ENCODE results near the gene KIAA0753. TPM values are rescaled to one million over a fixed set of nuclear protein-coding genes. Genes with fewer than 3 reads are reported as not detected.
A peak's percentile ranks its signal among the peaks of the same experiment; 100 is the strongest.
"Not testable (repeated sequence)": the region's sequence is repeated elsewhere in the genome, so short reads cannot be mapped to it uniquely, and the experiment has no call there.

KIAA0753 gene
- polyA plus RNA-seq, 1 donor, result 15.9 TPM

GRCh38 chr17:6658411-6658810 is 17.9 kb upstream of the KIAA0753 start:
- not testable (repeated sequence) for DNase-seq; H3K9me3 ChIP-seq (ENCODE audit: control insufficient read depth, low read depth, low read length); H3K4me3 ChIP-seq (ENCODE audit: low read length); H3K36me3 ChIP-seq (ENCODE audit: control insufficient read depth, insufficient read depth, low read length); H3K27ac ChIP-seq (ENCODE audit: low read length)
- Histone ChIP-seq H3K27me3 (ENCODE audit: control insufficient read depth, insufficient read depth, low read length) (peaks cover 30% of the 10 kb centered on the region), H3K4me1 (ENCODE audit: control insufficient read depth, insufficient read depth, low read length) (peaks cover 23% of the 10 kb centered on the region)
- no CpG with 5 or more reads among the region's 5 CpGs for WGBS (ENCODE audit: insufficient coverage, low lambda C conversion rate)

GRCh38 chr17:6657633-6658287 is 17.2 kb upstream of the KIAA0753 start:
- H3K4me1 ChIP-seq (ENCODE audit: control insufficient read depth, insufficient read depth, low read length), result peaks cover 23% of the 10 kb centered on the region
- no peak for DNase-seq
- H3K9me3 ChIP-seq (ENCODE audit: control insufficient read depth, low read depth, low read length), result no peaks in the 10 kb centered on the region
- H3K27me3 ChIP-seq (ENCODE audit: control insufficient read depth, insufficient read depth, low read length), result peaks cover 30% of the 10 kb centered on the region
- no CpG with 5 or more reads among the region's 18 CpGs for WGBS (ENCODE audit: insufficient coverage, low lambda C conversion rate)
- H3K27ac ChIP-seq (ENCODE audit: low read length), result no peak overlapping the region
- no peak overlapping the region for H3K4me3 ChIP-seq (ENCODE audit: low read length)
- H3K36me3 ChIP-seq (ENCODE audit: control insufficient read depth, insufficient read depth, low read length), result no peaks in the 10 kb centered on the region

GRCh38 chr17:6656797-6657632 is 16.5 kb upstream of the KIAA0753 start:
- no CpG with 5 or more reads among the region's 55 CpGs for WGBS (ENCODE audit: insufficient coverage, low lambda C conversion rate)
- H3K9me3 ChIP-seq (ENCODE audit: control insufficient read depth, low read depth, low read length); H3K27ac ChIP-seq (ENCODE audit: low read length); H3K36me3 ChIP-seq (ENCODE audit: control insufficient read depth, insufficient read depth, low read length): not testable (repeated sequence)
- DNase-seq, result peak in 1 of 2 donors; percentile 42
- Histone ChIP-seq H3K4me3 (ENCODE audit: low read length) (peak overlapping the region; percentile 24), H3K27me3 (ENCODE audit: control insufficient read depth, insufficient read depth, low read length) (peaks cover 33% of the 10 kb centered on the region), H3K4me1 (ENCODE audit: control insufficient read depth, insufficient read depth, low read length) (peaks cover 28% of the 10 kb centered on the region)

DNA sequence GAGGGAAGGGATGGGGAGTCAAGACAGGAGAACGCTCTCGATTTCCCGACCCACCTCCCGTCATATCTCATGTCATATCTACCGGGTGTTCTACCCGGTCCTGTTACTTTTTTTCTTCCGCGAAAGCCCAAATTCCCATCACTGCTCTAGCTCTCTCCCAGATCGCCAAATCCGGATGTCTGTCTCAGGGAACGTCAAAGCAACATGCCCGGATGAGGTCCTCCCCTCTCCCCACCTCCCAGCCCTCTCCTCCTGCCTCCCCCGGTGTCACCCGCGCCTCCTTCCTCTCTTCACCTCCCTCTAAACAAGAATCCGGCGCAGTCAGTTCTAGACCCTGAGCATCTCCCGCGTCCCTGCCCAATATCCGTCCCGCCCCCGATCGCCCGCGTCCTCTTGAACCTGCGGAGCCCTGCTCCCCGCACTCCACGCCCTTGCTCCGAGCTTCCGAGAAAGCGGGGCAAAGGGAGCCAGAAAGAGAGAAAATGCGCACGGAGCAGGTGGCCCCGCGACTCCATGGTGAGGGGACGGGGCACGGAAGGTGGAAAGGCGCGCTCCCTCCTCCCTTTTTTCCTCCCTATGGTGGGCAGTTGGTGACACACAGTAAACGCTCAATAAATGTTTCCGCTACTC is 15.3 kb upstream of the KIAA0753 start:
- Histone ChIP-seq H3K27me3 (ENCODE audit: control insufficient read depth, insufficient read depth, low read length) (peaks cover 33% of the 10 kb centered on the region), H3K4me1 (ENCODE audit: control insufficient read depth, insufficient read depth, low read length) (peaks cover 21% of the 10 kb centered on the region)
- not testable (repeated sequence) for H3K36me3 ChIP-seq (ENCODE audit: control insufficient read depth, insufficient read depth, low read length); H3K9me3 ChIP-seq (ENCODE audit: control insufficient read depth, low read depth, low read length); H3K4me3 ChIP-seq (ENCODE audit: low read length); DNase-seq; H3K27ac ChIP-seq (ENCODE audit: low read length)
- WGBS (ENCODE audit: insufficient coverage, low lambda C conversion rate), result no CpG with 5 or more reads among the region's 41 CpGs

GRCh38 chr17:6654841-6655731 is 14.6 kb upstream of the KIAA0753 start:
- H3K4me1 ChIP-seq (ENCODE audit: control insufficient read depth, insufficient read depth, low read length), result peaks cover 21% of the 10 kb centered on the region
- H3K36me3 ChIP-seq (ENCODE audit: control insufficient read depth, insufficient read depth, low read length), result no peaks in the 10 kb centered on the region
- DNase-seq, result peak; percentile 33 to 70
- no CpG with 5 or more reads among the region's 46 CpGs for WGBS (ENCODE audit: insufficient coverage, low lambda C conversion rate)
- peak overlapping the region; percentile 30 for H3K4me3 ChIP-seq (ENCODE audit: low read length)
- H3K27me3 ChIP-seq (ENCODE audit: control insufficient read depth, insufficient read depth, low read length), result peaks cover 33% of the 10 kb centered on the region
- no peak overlapping the region for H3K27ac ChIP-seq (ENCODE audit: low read length)
- H3K9me3 ChIP-seq (ENCODE audit: control insufficient read depth, low read depth, low read length), result peaks cover 5% of the 10 kb centered on the region

- DNase-seq, result peak; percentile 35 to 83
- peak overlapping the region; percentile 70 for H3K4me3 ChIP-seq (ENCODE audit: low read length)
- peak overlapping the region; percentile 67 for H3K27ac ChIP-seq (ENCODE audit: low read length)
- peaks cover 17% of the 10 kb centered on the region for H3K4me1 ChIP-seq (ENCODE audit: control insufficient read depth, insufficient read depth, low read length)
- H3K9me3 ChIP-seq (ENCODE audit: control insufficient read depth, low read depth, low read length), result peaks cover 5% of the 10 kb centered on the region
- H3K27me3 ChIP-seq (ENCODE audit: control insufficient read depth, insufficient read depth, low read length), result peaks cover 23% of the 10 kb centered on the region
- peaks cover 11% of the 10 kb centered on the region for H3K36me3 ChIP-seq (ENCODE audit: control insufficient read depth, insufficient read depth, low read length)
- WGBS (ENCODE audit: insufficient coverage, low lambda C conversion rate), result no CpG with 5 or more reads among the region's 47 CpGs
These were observed 11.5 kb upstream of the KIAA0753 start for GRCh38 chr17:6651919-6652452.

- no CpG with 5 or more reads among the region's 35 CpGs for WGBS (ENCODE audit: insufficient coverage, low lambda C conversion rate)
- peaks cover 5% of the 10 kb centered on the region for H3K9me3 ChIP-seq (ENCODE audit: control insufficient read depth, low read depth, low read length)
- peak; percentile 92 to 94 for DNase-seq
- peaks cover 11% of the 10 kb centered on the region for H3K36me3 ChIP-seq (ENCODE audit: control insufficient read depth, insufficient read depth, low read length)
- H3K27me3 ChIP-seq (ENCODE audit: control insufficient read depth, insufficient read depth, low read length), result peaks cover 21% of the 10 kb centered on the region
- peak within 1 kb of the TSS; percentile 70 for H3K4me3 ChIP-seq (ENCODE audit: low read length)
- H3K4me1 ChIP-seq (ENCODE audit: control insufficient read depth, insufficient read depth, low read length), result peaks cover 17% of the 10 kb centered on the region
- peak within 1 kb of the TSS; percentile 67 for H3K27ac ChIP-seq (ENCODE audit: low read length)
These were observed 10.9 kb upstream of the KIAA0753 start, which contains the start of the genes C17orf100 and MED31 for GRCh38 chr17:6651354-6651918. TSS of gene C17orf100 (plus strand) at chr17:6651762. CDS start at chr17:6651914, 152 bp downstream. TSS of gene MED31 (minus strand) at chr17:6651605. CDS start at chr17:6651528, 77 bp downstream.

GRCh38 chr17:6648181-6648580 is 7.7 kb upstream of the KIAA0753 start:
- Histone ChIP-seq H3K36me3 (ENCODE audit: control insufficient read depth, insufficient read depth, low read length) (peaks cover 25% of the 10 kb centered on the region), H3K9me3 (ENCODE audit: control insufficient read depth, low read depth, low read length) (peaks cover 5% of the 10 kb centered on the region), H3K4me3 (ENCODE audit: low read length) (no peak overlapping the region), H3K27me3 (ENCODE audit: control insufficient read depth, insufficient read depth, low read length) (peaks cover 3% of the 10 kb centered on the region), H3K4me1 (ENCODE audit: control insufficient read depth, insufficient read depth, low read length) (peaks cover 5% of the 10 kb centered on the region), H3K27ac (ENCODE audit: low read length) (no peak overlapping the region)
- DNase-seq, result no peak

DNA sequence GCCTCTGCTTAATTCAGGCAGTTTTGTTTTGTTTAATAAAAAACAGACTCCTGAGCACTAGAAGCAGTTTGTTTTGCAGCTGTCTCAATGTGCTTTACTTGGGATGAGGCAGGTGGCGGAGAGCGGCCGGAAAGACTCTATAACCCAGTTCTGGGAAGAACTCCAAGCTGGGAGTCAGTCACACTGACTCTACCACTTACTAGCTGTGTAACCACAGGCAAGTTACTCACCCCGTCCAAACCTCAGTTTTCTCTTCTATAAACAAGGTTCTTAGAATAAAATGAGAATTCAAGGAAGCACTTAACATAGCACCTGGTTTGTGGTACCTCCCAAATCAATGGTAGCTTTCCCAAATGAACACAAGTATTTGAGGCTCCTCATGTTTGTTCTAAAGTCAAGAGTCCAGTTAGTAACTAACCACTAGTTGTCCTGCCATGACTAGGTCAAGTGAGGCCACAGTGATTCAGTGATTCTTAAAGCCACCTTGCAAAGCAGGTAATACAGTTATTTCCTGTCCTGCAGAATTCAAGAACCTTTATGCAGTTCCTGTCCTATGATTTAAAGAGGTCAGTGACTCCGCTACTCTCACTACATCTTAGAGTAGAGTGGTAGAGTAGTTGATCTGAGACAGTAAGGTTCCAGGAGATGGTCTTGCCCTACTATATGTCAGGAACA is 3.1 kb upstream of the KIAA0753 start:
- peak in 1 of 2 donors; percentile 16 for DNase-seq
- Histone ChIP-seq H3K9me3 (ENCODE audit: control insufficient read depth, low read depth, low read length) (no peaks in the 10 kb centered on the region), H3K36me3 (ENCODE audit: control insufficient read depth, insufficient read depth, low read length) (peaks cover 27% of the 10 kb centered on the region), H3K4me1 (ENCODE audit: control insufficient read depth, insufficient read depth, low read length) (peaks cover 10% of the 10 kb centered on the region), H3K27me3 (ENCODE audit: control insufficient read depth, insufficient read depth, low read length) (no peaks in the 10 kb centered on the region), H3K4me3 (ENCODE audit: low read length) (no peak overlapping the region), H3K27ac (ENCODE audit: low read length) (no peak overlapping the region)
- no CpG with 5 or more reads among the region's 5 CpGs for WGBS (ENCODE audit: insufficient coverage, low lambda C conversion rate)

Data from large intestine (tissue), 3 donors.